ENCODE results near the gene PRKAG2.

The PRKAG2 gene

GRCh38 chr7:151684408-151685175 lies 192.3 kb downstream of the PRKAG2 start:
- no peak overlapping the region for H2AFZ ChIP-seq (ENCODE audit: low read depth)
- no peak overlapping the region for H3K27ac ChIP-seq

DNA sequence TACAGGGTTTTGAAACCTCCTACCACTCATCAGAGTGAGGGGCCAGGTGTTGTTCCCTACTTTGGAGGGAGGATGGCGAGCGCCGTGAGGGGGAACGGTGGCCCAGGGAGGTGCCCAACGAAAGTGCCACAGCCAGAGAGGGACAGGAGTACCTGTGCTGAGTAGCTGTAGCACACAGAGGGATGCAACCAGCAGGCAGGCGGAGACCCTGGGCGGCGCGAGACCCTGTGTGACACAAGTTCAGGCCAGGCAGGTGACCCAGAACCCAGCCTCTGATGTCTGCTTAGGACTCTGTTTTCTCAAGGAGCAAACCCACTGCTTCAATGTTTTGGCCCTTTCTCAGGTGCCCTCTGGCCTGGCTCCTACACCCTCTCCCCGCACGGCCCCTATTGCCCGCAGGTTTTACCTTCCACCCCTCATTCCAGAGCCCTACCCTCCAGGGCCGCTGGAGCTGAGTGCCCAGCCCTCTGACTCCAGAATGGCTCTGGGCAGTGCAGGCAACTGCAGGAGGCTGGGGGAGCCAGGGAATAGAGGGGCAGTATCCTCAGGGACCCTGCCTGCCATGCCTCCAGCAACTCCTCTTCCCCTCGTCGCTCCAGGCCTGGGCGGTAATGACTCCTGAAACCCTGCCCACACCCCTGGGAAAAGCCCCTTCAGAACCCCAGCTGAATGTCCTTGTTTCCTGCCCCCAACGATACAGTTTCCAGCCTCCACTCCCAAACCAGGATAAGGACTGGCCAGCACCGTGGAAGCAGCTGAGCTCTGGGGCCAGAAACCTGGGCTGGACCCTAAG lies 193.1 kb downstream of the PRKAG2 start:
- TF ChIP-seq CTCF (conservative IDR thresholded peaks at IDR 0.05; ENCODE audit: low read depth, low read length), result no peak
- no peaks in the 10 kb centered on the region for H3K79me2 ChIP-seq (ENCODE audit: insufficient read depth, low read depth)
- H3K4me3 ChIP-seq (IDR thresholded peaks at IDR 0.05; ENCODE audit: insufficient read depth, low read depth, low read length), result no peak overlapping the region
- no peak overlapping the region for H3K4me2 ChIP-seq
- H3K9ac ChIP-seq, result no peak overlapping the region
- H3K27ac ChIP-seq, result no peak overlapping the region
- H3K4me1 ChIP-seq (ENCODE audit: low read depth, poor library complexity, severe bottlenecking), result no peaks in the 10 kb centered on the region
- H4K20me1 ChIP-seq (ENCODE audit: insufficient read depth), result no peaks in the 10 kb centered on the region
- H3K36me3 ChIP-seq (ENCODE audit: insufficient read depth), result no peaks in the 10 kb centered on the region
- H2AFZ ChIP-seq (ENCODE audit: low read depth), result no peak overlapping the region
- no peaks in the 10 kb centered on the region for H3K27me3 ChIP-seq (ENCODE audit: insufficient read depth, low read depth)

More at GRCh38 chr7:151684408-151685175, 192.3 kb downstream of the PRKAG2 start:
- Histone ChIP-seq H3K4me2 (no peak overlapping the region), H3K27me3 (ENCODE audit: insufficient read depth, low read depth) (no peaks in the 10 kb centered on the region), H3K9ac (no peak overlapping the region), H3K4me3 (IDR thresholded peaks at IDR 0.05; ENCODE audit: insufficient read depth, low read depth, low read length) (no peak overlapping the region), H3K36me3 (ENCODE audit: insufficient read depth) (no peaks in the 10 kb centered on the region), H4K20me1 (ENCODE audit: insufficient read depth) (no peaks in the 10 kb centered on the region), H3K4me1 (ENCODE audit: low read depth, poor library complexity, severe bottlenecking) (no peaks in the 10 kb centered on the region), H3K79me2 (ENCODE audit: insufficient read depth, low read depth) (no peaks in the 10 kb centered on the region)
- TF ChIP-seq CTCF (conservative IDR thresholded peaks at IDR 0.05; ENCODE audit: low read depth, low read length), result no peak

- Histone ChIP-seq H3K9ac (no peak overlapping the region), H3K36me3 (ENCODE audit: insufficient read depth) (no peaks in the 10 kb centered on the region), H3K4me1 (ENCODE audit: low read depth, poor library complexity, severe bottlenecking) (no peaks in the 10 kb centered on the region), H3K4me3 (IDR thresholded peaks at IDR 0.05; ENCODE audit: insufficient read depth, low read depth, low read length) (no peak overlapping the region), H3K27me3 (ENCODE audit: insufficient read depth, low read depth) (no peaks in the 10 kb centered on the region), H3K27ac (no peak overlapping the region), H3K79me2 (ENCODE audit: insufficient read depth, low read depth) (no peaks in the 10 kb centered on the region), H2AFZ (ENCODE audit: low read depth) (no peak overlapping the region), H3K4me2 (no peak overlapping the region), H4K20me1 (ENCODE audit: insufficient read depth) (no peaks in the 10 kb centered on the region)
- TF ChIP-seq CTCF (conservative IDR thresholded peaks at IDR 0.05; ENCODE audit: low read depth, low read length), result no peak
These were observed 193.9 kb downstream of the PRKAG2 start for GRCh38 chr7:151682831-151683614.

- Histone ChIP-seq H3K4me3 (IDR thresholded peaks at IDR 0.05; ENCODE audit: insufficient read depth, low read depth, low read length) (no peak overlapping the region), H4K20me1 (ENCODE audit: insufficient read depth) (no peaks in the 10 kb centered on the region), H3K27ac (no peak overlapping the region), H3K79me2 (ENCODE audit: insufficient read depth, low read depth) (no peaks in the 10 kb centered on the region), H2AFZ (ENCODE audit: low read depth) (no peak overlapping the region), H3K36me3 (ENCODE audit: insufficient read depth) (no peaks in the 10 kb centered on the region), H3K27me3 (ENCODE audit: insufficient read depth, low read depth) (no peaks in the 10 kb centered on the region), H3K4me2 (no peak overlapping the region), H3K4me1 (ENCODE audit: low read depth, poor library complexity, severe bottlenecking) (no peaks in the 10 kb centered on the region), H3K9ac (no peak overlapping the region)
- TF ChIP-seq CTCF (conservative IDR thresholded peaks at IDR 0.05; ENCODE audit: low read depth, low read length), result no peak
These were observed 195.2 kb downstream of the PRKAG2 start for GRCh38 chr7:151681726-151682125.
